GM12891 (cell line): ENCODE data around the gene DPRX.

Experiments used
- POLR2A ChIP-seq: IDR thresholded peaks from 2 replicates; pipeline ENCODE4 v1.6.1; 2011; ENCODE audit warnings: low read depth, low read length, control low read depth
- POLR2AphosphoS5 ChIP-seq: IDR thresholded peaks from 2 replicates; pipeline ENCODE4 v1.6.1; 2011; ENCODE audit warnings: low read depth, low read length, control low read depth
- POU2F2 ChIP-seq: IDR thresholded peaks from 2 replicates; pipeline ENCODE4 v1.6.1; 2011; ENCODE audit warnings: low read depth, mild to moderate bottlenecking, control low read depth, low read length, moderate library complexity
- TAF1 ChIP-seq: IDR thresholded peaks from 2 replicates; pipeline ENCODE4 v1.6.1; 2011; ENCODE audit warnings: low read depth, low read length, control low read depth

- no peak for TF ChIP-seq POLR2A
- no peak for TF ChIP-seq POU2F2
- TF ChIP-seq TAF1: no peak
- TF ChIP-seq POLR2AphosphoS5: no peak
Observed at GRCh38 chr19:53655042-53655665, 23.4 kb downstream of the DPRX start.
